GM23338 (cell line): ENCODE results near the gene LILRB1. TPM values are rescaled to one million over a fixed set of nuclear protein-coding genes. Genes with fewer than 3 reads are reported as not detected.

Source experiments
- ATAC-seq: fragments of 200-7000 bp; cut with Tn5 transposase; 3 replicates; pipeline ENCODE4 v1.9.1; 2020
- DNase-seq: peaks from one replicate; pipeline ENCODE4 v3.0.0-alpha.2; 2015; ENCODE audit warnings: low spot score
- H2AFZ ChIP-seq: fragments of 200-600 bp; sonication (generic); 2 replicates; pipeline ENCODE4 v1.8.0; 2016; ENCODE audit warnings: antibody characterized with exemption, mild to moderate bottlenecking, moderate library complexity
- H3F3A ChIP-seq: fragments of 200-600 bp; sonication (generic); replicated peaks from 2 replicates; pipeline ENCODE4 v1.8.0; 2017; ENCODE audit warnings: antibody characterized with exemption, mixed run types, low read depth
- H3K27ac ChIP-seq: fragments of 200-600 bp; sonication (generic); 2 replicates; pipeline ENCODE4 v1.6.1; 2016; ENCODE audit warnings: low read depth
- H3K27me3 ChIP-seq: fragments of 200-600 bp; sonication (generic); 2 replicates; pipeline ENCODE4 v1.8.0; 2016; ENCODE audit warnings: mild to moderate bottlenecking, mixed run types, moderate library complexity; ENCODE audit not compliant: insufficient read depth
- H3K36me3 ChIP-seq: fragments of 200-600 bp; sonication (generic); 2 replicates; pipeline ENCODE4 v1.8.0; 2016; ENCODE audit warnings: mild to moderate bottlenecking; ENCODE audit not compliant: insufficient read depth
- H3K4me1 ChIP-seq: fragments of 200-600 bp; sonication (generic); 2 replicates; pipeline ENCODE4 v1.8.0; 2016; ENCODE audit warnings: mild to moderate bottlenecking, moderate library complexity; ENCODE audit not compliant: insufficient read depth
- H3K4me2 ChIP-seq: fragments of 200-600 bp; sonication (generic); 2 replicates; pipeline ENCODE4 v1.7.1; 2017; ENCODE audit warnings: mixed run types
- H3K4me3 ChIP-seq: fragments of 200-600 bp; sonication (generic); 2 replicates; pipeline ENCODE4 v1.6.1; 2016; ENCODE audit warnings: mixed run types
- H3K79me2 ChIP-seq: fragments of 200-600 bp; sonication (generic); replicated peaks from 2 replicates; pipeline ENCODE4 v1.8.0; 2017; ENCODE audit warnings: mild to moderate bottlenecking; ENCODE audit not compliant: insufficient read depth
- H3K9me2 ChIP-seq: fragments of 200-600 bp; sonication (generic); 2 replicates; pipeline ENCODE4 v1.8.0; 2017; ENCODE audit not compliant: insufficient read depth
- H4K20me1 ChIP-seq: fragments of 200-600 bp; sonication (generic); replicated peaks from 2 replicates; pipeline ENCODE4 v1.8.0; 2017; ENCODE audit warnings: mild to moderate bottlenecking; ENCODE audit not compliant: insufficient read depth
- H3K27ac Mint-ChIP-seq: 2 replicates; pipeline ENCODE4 v1.8.0; 2020; ENCODE audit warnings: inconsistent platforms, mild to moderate bottlenecking, moderate library complexity, mixed read lengths
- H3K27me3 Mint-ChIP-seq: 3 replicates; pipeline ENCODE4 v1.8.0; 2022; ENCODE audit warnings: low read depth, mild to moderate bottlenecking, moderate library complexity, mixed read lengths, inconsistent platforms; ENCODE audit not compliant: insufficient read depth, poor library complexity
- H3K36me3 Mint-ChIP-seq: 3 replicates; pipeline ENCODE4 v1.8.0; 2021; ENCODE audit warnings: low read depth, mild to moderate bottlenecking, inconsistent platforms, moderate library complexity, mixed read lengths
- H3K4me1 Mint-ChIP-seq: 3 replicates; pipeline ENCODE4 v1.8.0; 2020; ENCODE audit warnings: mild to moderate bottlenecking, inconsistent platforms, mixed read lengths
- H3K4me3 Mint-ChIP-seq: 3 replicates; pipeline ENCODE4 v1.8.0; 2021; ENCODE audit warnings: moderate library complexity, mild to moderate bottlenecking, inconsistent platforms, mixed read lengths
- H3K9me3 Mint-ChIP-seq: 3 replicates; pipeline ENCODE4 v1.8.0; 2020; ENCODE audit warnings: moderate library complexity, mild to moderate bottlenecking, inconsistent platforms, mixed read lengths
- CREB1 ChIP-seq: fragments of 250-450 bp; sonication (Bioruptor Pico); IDR thresholded peaks from 2 replicates; pipeline ENCODE4 v1.5.0; 2020; ENCODE audit warnings: low read depth, mild to moderate bottlenecking, moderate library complexity
- CTCF ChIP-seq, 2 experiments: fragments of 200-600 bp in 1 of 2; sonication (generic) in 1 of 2; conservative IDR thresholded peaks; 2 replicates each; pipeline versions ENCODE4 v1.5.1 to v1.6.1; 2016 to 2017; ENCODE audit warnings: antibody characterized with exemption in 2 of 2, low read depth in 2 of 2, mild to moderate bottlenecking in 2 of 2, moderate library complexity in 1 of 2
- ETS1 ChIP-seq: IDR thresholded peaks from 2 replicates; pipeline ENCODE4 v1.6.1; 2016; ENCODE audit warnings: antibody characterized with exemption
- EZH2 ChIP-seq: fragments of 200-600 bp; sonication (generic); IDR thresholded peaks from one replicate; pipeline ENCODE4 v1.8.0; 2017; ENCODE audit warnings: antibody characterized with exemption, mild to moderate bottlenecking, low read depth; ENCODE audit not compliant: unreplicated experiment
- EZH2phosphoT487 ChIP-seq: fragments of 200-600 bp; sonication (generic); IDR thresholded peaks from one replicate; pipeline ENCODE4 v1.8.1; 2018; ENCODE audit warnings: antibody characterized with exemption; ENCODE audit not compliant: unreplicated experiment
- JUNB ChIP-seq: IDR thresholded peaks from one replicate; pipeline ENCODE4 v1.6.1; 2016; ENCODE audit warnings: antibody characterized with exemption; ENCODE audit not compliant: unreplicated experiment
- NANOG ChIP-seq: IDR thresholded peaks from 2 replicates; pipeline ENCODE4 v1.6.1; 2016; ENCODE audit warnings: antibody characterized with exemption, borderline replicate concordance
- POLR2AphosphoS5 ChIP-seq: IDR thresholded peaks from 2 replicates; pipeline ENCODE4 v1.6.1; 2016; ENCODE audit warnings: antibody characterized with exemption, low read depth
- REST ChIP-seq: IDR thresholded peaks from one replicate; pipeline ENCODE4 v1.6.1; 2018; ENCODE audit warnings: antibody characterized with exemption; ENCODE audit not compliant: unreplicated experiment
- STAT1 ChIP-seq: IDR thresholded peaks from one replicate; pipeline ENCODE4 v1.6.1; 2016; ENCODE audit warnings: antibody characterized with exemption; ENCODE audit not compliant: unreplicated experiment
- ZNF114 ChIP-seq: fragments of 250-450 bp; sonication (Bioruptor Pico); IDR thresholded peaks from 2 replicates; pipeline ENCODE4 v1.5.0; 2020; ENCODE audit warnings: mild to moderate bottlenecking, moderate library complexity
- ZNF331 ChIP-seq: fragments of 250-450 bp; sonication (Bioruptor Pico); IDR thresholded peaks from 2 replicates; pipeline ENCODE4 v1.5.0; 2020; ENCODE audit warnings: low read depth, mild to moderate bottlenecking, moderate library complexity
- ZNF462 ChIP-seq: fragments of 250-450 bp; sonication (Bioruptor Pico); IDR thresholded peaks from 2 replicates; pipeline ENCODE4 v1.5.0; 2020; ENCODE audit warnings: mild to moderate bottlenecking, moderate library complexity
- polyA plus RNA-seq: library from polyadenylated mRNA; unstranded; fragments of >200 nt; fragmentation: Nextera tagmentation; extraction: Ambion mirVana; gene quantifications from 2 replicates; pipeline ENCODE4 v1.2.1, GENCODE V29; 2016
- total RNA-seq: library from RNA; depleted of rRNA; stranded (reverse); fragments of >200 nt; shearing (Covaris generic); gene quantifications from 2 replicates; pipeline ENCODE4 v1.2.3, GENCODE V29; 2014

LILRB1 gene
- total and polyA plus RNA-seq, 2 experiments from 2014 or later, result 0.14 TPM; not detected in 1

- Histone ChIP-seq H4K20me1 (no peaks in the 10 kb centered on the region), H3K27me3 (no peaks in the 10 kb centered on the region), H3K79me2 (no peaks in the 10 kb centered on the region), H3K4me1 (no peaks in the 10 kb centered on the region), H3F3A (no peaks in the 10 kb centered on the region), H3K4me2 (no peak overlapping the region), H3K27ac (no peak overlapping the region), H3K36me3 (peaks cover 7% of the 10 kb centered on the region), H3K4me3 (no peak overlapping the region), H2AFZ (no peak overlapping the region), H3K9me2 (no peaks in the 10 kb centered on the region)
- no peak overlapping the region for H3K27ac Mint-ChIP-seq
- peaks cover 29% of the 10 kb centered on the region for H3K36me3 Mint-ChIP-seq
- TF ChIP-seq ETS1 (no peak), JUNB (no peak), EZH2 (no peak), CREB1 (CRISPR knock-in tag) (no peak), CTCF (conservative IDR thresholded peaks at IDR 0.05; ENCODE audit: low read depth in 2 of 2) (no peak), EZH2phosphoT487 (no peak), ZNF331 (no peak), NANOG (no peak), ZNF114 (CRISPR knock-in tag) (no peak), POLR2AphosphoS5 (no peak), STAT1 (no peak), ZNF462 (CRISPR knock-in tag) (no peak), REST (no peak)
- no peak overlapping the region for H3K4me3 Mint-ChIP-seq
- peaks cover 98% of the 10 kb centered on the region for H3K9me3 Mint-ChIP-seq
- no peaks in the 10 kb centered on the region for H3K4me1 Mint-ChIP-seq
- H3K27me3 Mint-ChIP-seq, result peaks cover 2% of the 10 kb centered on the region
- DNase-seq, result no peak
- ATAC-seq, result no peak
These were observed 21.5 kb upstream of the LILRB1 start for GRCh38 chr19:54608792-54609191.
